Measurements from ENCODE around the gene KCNIP1.

KCNIP1 gene

GRCh38 chr5:170499621-170500020, 4.2 kb upstream of the KCNIP1 start:
- no peak overlapping the region for H3K4me3 ChIP-seq (ENCODE audit: low read length)
- DNase-seq (ENCODE audit: low read depth, low spot score), result no peak

- no peak for DNase-seq (ENCODE audit: low read depth, low spot score)
- H3K4me3 ChIP-seq (ENCODE audit: low read length), result no peak overlapping the region
Observed at GRCh38 chr5:170501361-170501760, 2.5 kb upstream of the KCNIP1 start.

- no peak overlapping the region for H3K4me3 ChIP-seq (ENCODE audit: low read length)
Observed at GRCh38 chr5:170501931-170502330, 1.9 kb upstream of the KCNIP1 start.

GRCh38 chr5:170504616-170505266, 921 bp downstream of the KCNIP1 start:
- DNase-seq (ENCODE audit: low read depth, low spot score), result no peak
- no peak overlapping the region for H3K4me3 ChIP-seq (ENCODE audit: low read length)

More at GRCh38 chr5:170501931-170502330, 1.9 kb upstream of the KCNIP1 start:
- peak; percentile 19 for DNase-seq (ENCODE audit: low read depth, low spot score)

- DNase-seq (ENCODE audit: low read depth, low spot score), result no peak
- no peak overlapping the region for H3K4me3 ChIP-seq (ENCODE audit: low read length)
Observed at GRCh38 chr5:170508036-170508435, 4.2 kb downstream of the KCNIP1 start.

GRCh38 chr5:170508660-170509347, 5.0 kb downstream of the KCNIP1 start:
- no peak overlapping the region for H3K4me3 ChIP-seq (ENCODE audit: low read length)
- DNase-seq (ENCODE audit: low read depth, low spot score), result no peak

GRCh38 chr5:170509348-170509660, 5.5 kb downstream of the KCNIP1 start:
- no peak for DNase-seq (ENCODE audit: low read depth, low spot score)
- no peak overlapping the region for H3K4me3 ChIP-seq (ENCODE audit: low read length)

GRCh38 chr5:170510126-170510525, 6.3 kb downstream of the KCNIP1 start:
- DNase-seq (ENCODE audit: low read depth, low spot score), result no peak
- H3K4me3 ChIP-seq (ENCODE audit: low read length), result no peak overlapping the region

GRCh38 chr5:170510559-170510958, 6.7 kb downstream of the KCNIP1 start:
- H3K4me3 ChIP-seq (ENCODE audit: low read length), result no peak overlapping the region
- no peak for DNase-seq (ENCODE audit: low read depth, low spot score)

- no peak for DNase-seq (ENCODE audit: low read depth, low spot score)
- no peak overlapping the region for H3K4me3 ChIP-seq (ENCODE audit: low read length)
Observed at GRCh38 chr5:170511551-170512258, 7.9 kb downstream of the KCNIP1 start.

- DNase-seq (ENCODE audit: low read depth, low spot score), result no peak
- H3K4me3 ChIP-seq (ENCODE audit: low read length), result no peak overlapping the region
Observed at GRCh38 chr5:170513856-170514525, 10.2 kb downstream of the KCNIP1 start.

- DNase-seq (ENCODE audit: low read depth, low spot score), result no peak
- H3K4me3 ChIP-seq (ENCODE audit: low read length), result no peak overlapping the region
Observed at GRCh38 chr5:170517411-170517810, 13.6 kb downstream of the KCNIP1 start.

GRCh38 chr5:170518277-170518676, 14.5 kb downstream of the KCNIP1 start:
- H3K4me3 ChIP-seq (ENCODE audit: low read length), result no peak overlapping the region
- DNase-seq (ENCODE audit: low read depth, low spot score), result no peak

GRCh38 chr5:170519549-170519948, 15.7 kb downstream of the KCNIP1 start:
- H3K4me3 ChIP-seq (ENCODE audit: low read length), result no peak overlapping the region
- no peak for DNase-seq (ENCODE audit: low read depth, low spot score)

- no peak overlapping the region for H3K4me3 ChIP-seq (ENCODE audit: low read length)
- no peak for DNase-seq (ENCODE audit: low read depth, low spot score)
Observed at GRCh38 chr5:170520372-170520771, 16.6 kb downstream of the KCNIP1 start.

- no peak overlapping the region for H3K4me3 ChIP-seq (ENCODE audit: low read length)
- no peak for DNase-seq (ENCODE audit: low read depth, low spot score)
Observed at GRCh38 chr5:170522211-170523141, 18.7 kb downstream of the KCNIP1 start.

- H3K4me3 ChIP-seq (ENCODE audit: low read length), result no peak overlapping the region
- no peak for DNase-seq (ENCODE audit: low read depth, low spot score)
Observed at GRCh38 chr5:170523142-170523551, 19.3 kb downstream of the KCNIP1 start.

- no peak overlapping the region for H3K4me3 ChIP-seq (ENCODE audit: low read length)
- DNase-seq (ENCODE audit: low read depth, low spot score), result no peak
Observed at GRCh38 chr5:170523830-170524229, 20.0 kb downstream of the KCNIP1 start.

- DNase-seq (ENCODE audit: low read depth, low spot score), result no peak
- no peak overlapping the region for H3K4me3 ChIP-seq (ENCODE audit: low read length)
Observed at GRCh38 chr5:170524576-170524975, 20.8 kb downstream of the KCNIP1 start.

All from Jurkat, Clone E6-1 (cell line).